B cell (primary cell): ENCODE results near the gene PGGHG. TPM values are rescaled to one million over a fixed set of nuclear protein-coding genes. Genes with fewer than 3 reads are reported as not detected.
A peak's percentile ranks its signal among the peaks of the same experiment; 100 is the strongest.
"Not testable (repeated sequence)": the region's sequence is repeated elsewhere in the genome, so short reads cannot be mapped to it uniquely, and the experiment has no call there.

Experiments
- ATAC-seq: fragments of 200-7000 bp; cut with Tn5 transposase; one replicate; pipeline ENCODE4 v1.10.0; 2021; ENCODE audit warnings: low read depth, mild to moderate bottlenecking, moderate number of reproducible peaks, moderate library complexity
- CTCF ChIA-PET: fragments of 350-600 bp; sonication (Branson Sonifier 250); formaldehyde crosslinking; loops from one replicate; lab custom pipeline; 2021; ENCODE audit warnings: antibody characterized with exemption, inconsistent platforms; lab: Charles Lee
- POLR2A ChIA-PET: fragments of 350-600 bp; sonication (Branson Sonifier 250); formaldehyde crosslinking; loops from one replicate; lab custom pipeline; 2021; ENCODE audit warnings: antibody characterized with exemption; lab: Charles Lee
- DNase-seq: peaks from one replicate; pipeline ENCODE4 v3.0.0; 2013
- H2AFZ ChIP-seq: 2 replicates; pipeline ENCODE4 v1.6.1; 2012; ENCODE audit warnings: mild to moderate bottlenecking, low read depth, low read length; ENCODE audit not compliant: insufficient read depth, poor library complexity, severe bottlenecking
- H3K27ac ChIP-seq, 2 donors: 1 replicate in 1 of 2; 2 replicates in 1 of 2; pipeline ENCODE4 v1.5.1; 2012 to 2013; ENCODE audit warnings: low read length in 2 of 2, mild to moderate bottlenecking in 2 of 2, moderate library complexity in 1 of 2
- H3K27me3 ChIP-seq, 4 experiments: fragments of 200-600 bp in 1 of 4; sonication (generic) in 1 of 4; replicated peaks in 1 of 4; 1 replicate in 2 of 4; 2 replicates in 2 of 4; pipeline versions ENCODE4 v1.6.1 to v1.7.0; 2013 to 2016; ENCODE audit warnings: low read length in 3 of 4, mild to moderate bottlenecking in 2 of 4, mixed read lengths in 1 of 4, moderate library complexity in 1 of 4; ENCODE audit not compliant: insufficient read depth in 4 of 4, control insufficient read depth in 3 of 4; ENCODE audit errors: control extremely low read depth in 1 of 4
- H3K36me3 ChIP-seq, 2 experiments: replicated peaks in 1 of 2; 1 replicate in 1 of 2; 2 replicates in 1 of 2; pipeline versions ENCODE4 v1.6.1 to v1.7.1; 2013; ENCODE audit warnings: low read length in 1 of 2; ENCODE audit not compliant: insufficient read depth in 2 of 2, control insufficient read depth in 1 of 2; ENCODE audit errors: control extremely low read depth in 1 of 2, extremely low read depth in 1 of 2
- H3K4me1 ChIP-seq, 2 donors: fragments of 200-600 bp in 1 of 2; sonication (generic) in 1 of 2; 1 replicate in 1 of 2; 2 replicates in 1 of 2; pipeline versions ENCODE4 v1.5.1 to v1.6.1; 2013 to 2017; ENCODE audit warnings: low read length in 2 of 2; ENCODE audit not compliant: control insufficient read depth in 2 of 2, insufficient read depth in 2 of 2
- H3K4me2 ChIP-seq: replicated peaks from 2 replicates; pipeline ENCODE3; 2012; ENCODE audit warnings: mild to moderate bottlenecking, low read depth, low read length; ENCODE audit not compliant: poor library complexity, severe bottlenecking
- H3K4me3 ChIP-seq, 5 experiments: fragments of 200-600 bp in 1 of 5; sonication (generic) in 1 of 5; 1 replicate in 3 of 5; 2 replicates in 2 of 5; pipeline versions ENCODE4 v1.5.1 to v1.7.0; 2011 to 2016; ENCODE audit warnings: low read length in 4 of 5, mild to moderate bottlenecking in 4 of 5, low read depth in 2 of 5, control low read depth in 1 of 5, moderate library complexity in 1 of 5; ENCODE audit not compliant: insufficient read depth in 1 of 5; ENCODE audit errors: control extremely low read depth in 1 of 5, extremely low read depth in 1 of 5
- H3K79me2 ChIP-seq: fragments of 200-600 bp; sonication (generic); one replicate; pipeline ENCODE4 v1.6.0; 2016; ENCODE audit warnings: low read length; ENCODE audit not compliant: control insufficient read depth, insufficient read depth
- H3K9ac ChIP-seq: fragments of 200-600 bp; sonication (generic); 2 replicates; pipeline ENCODE4 v1.6.1; 2017; ENCODE audit warnings: mild to moderate bottlenecking, low read length, moderate library complexity
- H3K9me3 ChIP-seq, 3 donors: one replicate each; pipeline versions ENCODE4 v1.6.1 to v1.7.1; 2013; ENCODE audit warnings: low read length in 2 of 3; ENCODE audit not compliant: control insufficient read depth in 2 of 3, insufficient read depth in 1 of 3; ENCODE audit errors: control extremely low read depth in 1 of 3
- H4K20me1 ChIP-seq: 2 replicates; pipeline ENCODE4 v1.6.0; 2012; ENCODE audit warnings: mild to moderate bottlenecking, low read length; ENCODE audit not compliant: insufficient read depth, control insufficient read depth, poor library complexity, severe bottlenecking
- H3K27ac Mint-ChIP-seq: one replicate; pipeline ENCODE4 v1.8.0; 2021; ENCODE audit warnings: mixed read lengths
- H3K27me3 Mint-ChIP-seq: one replicate; pipeline ENCODE4 v1.8.0; 2021; ENCODE audit warnings: mixed read lengths
- H3K4me1 Mint-ChIP-seq: one replicate; pipeline ENCODE4 v1.8.0; 2021; ENCODE audit warnings: mixed read lengths
- H3K4me3 Mint-ChIP-seq: one replicate; pipeline ENCODE4 v1.8.0; 2021; ENCODE audit warnings: mixed read lengths
- H3K9me3 Mint-ChIP-seq: one replicate; pipeline ENCODE4 v1.8.0; 2022; ENCODE audit warnings: mixed read lengths; ENCODE audit not compliant: insufficient read depth
- EZH2 ChIP-seq: IDR thresholded peaks from 2 replicates; pipeline ENCODE4 v1.6.1; 2012; ENCODE audit warnings: borderline replicate concordance, low read depth, mild to moderate bottlenecking, moderate library complexity, low read length; ENCODE audit not compliant: insufficient read depth, poor library complexity, severe bottlenecking
- WGBS: methylation state at CpG from one replicate; pipeline ENCODE4 v1.1.5; 2013; ENCODE audit warnings: missing lambda C conversion rate; ENCODE audit not compliant: insufficient coverage; 5-methylcytosine and 5-hydroxymethylcytosine counted together
- intact Hi-C: fragments of 100-400 bp; cut with micrococcal nuclease; formaldehyde crosslinking; loops from one replicate; pipeline ENCODE4 v1.10.0; 2022
- polyA plus RNA-seq: library from polyadenylated mRNA; depleted of rRNA; stranded (reverse); fragments of >200 nt; gene quantifications from 2 replicates; pipeline ENCODE4 v1.2.3, GENCODE V29; 2012
- total RNA-seq, 2 donors: library from RNA; stranded (reverse); fragments of 120-200 nt in 1 of 2; gene quantifications; 1 replicate in 1 of 2; 2 replicates in 1 of 2; pipeline versions ENCODE4 v1.2.3 to v1.2.4, GENCODE V29; 2013 to 2022
- TF ChIP-seq, protein P1 (sequence below): fragments of 200-600 bp; IDR thresholded peaks from one replicate; pipeline ENCODE4 v1.8.0; 2022; ENCODE audit warnings: antibody characterized with exemption, mild to moderate bottlenecking

PGGHG gene
- total and polyA plus RNA-seq, 2 donors (not counting 1 experiment from before 2014, with no cell fraction given) = 159 to 264 TPM

- H3K4me1 ChIP-seq = peaks cover 42 to 65% of the 10 kb centered on the region in 2 donors
- ChIA-PET POLR2A (no interaction called here), CTCF (interaction anchor here (2.6 kb wide), 1 partner anchor 63 kb away, joined by 11 read pairs; no protein-coding TSS in a partner anchor)
- Mint-ChIP-seq H3K4me1 (peaks cover 55% of the 10 kb centered on the region), H3K27ac (peak within 1 kb of the TSS; percentile 94), H3K4me3 (peak within 1 kb of the TSS; percentile 93), H3K9me3 (no peaks in the 10 kb centered on the region), H3K27me3 (no peaks in the 10 kb centered on the region)
- TF ChIP-seq, protein P1, sequence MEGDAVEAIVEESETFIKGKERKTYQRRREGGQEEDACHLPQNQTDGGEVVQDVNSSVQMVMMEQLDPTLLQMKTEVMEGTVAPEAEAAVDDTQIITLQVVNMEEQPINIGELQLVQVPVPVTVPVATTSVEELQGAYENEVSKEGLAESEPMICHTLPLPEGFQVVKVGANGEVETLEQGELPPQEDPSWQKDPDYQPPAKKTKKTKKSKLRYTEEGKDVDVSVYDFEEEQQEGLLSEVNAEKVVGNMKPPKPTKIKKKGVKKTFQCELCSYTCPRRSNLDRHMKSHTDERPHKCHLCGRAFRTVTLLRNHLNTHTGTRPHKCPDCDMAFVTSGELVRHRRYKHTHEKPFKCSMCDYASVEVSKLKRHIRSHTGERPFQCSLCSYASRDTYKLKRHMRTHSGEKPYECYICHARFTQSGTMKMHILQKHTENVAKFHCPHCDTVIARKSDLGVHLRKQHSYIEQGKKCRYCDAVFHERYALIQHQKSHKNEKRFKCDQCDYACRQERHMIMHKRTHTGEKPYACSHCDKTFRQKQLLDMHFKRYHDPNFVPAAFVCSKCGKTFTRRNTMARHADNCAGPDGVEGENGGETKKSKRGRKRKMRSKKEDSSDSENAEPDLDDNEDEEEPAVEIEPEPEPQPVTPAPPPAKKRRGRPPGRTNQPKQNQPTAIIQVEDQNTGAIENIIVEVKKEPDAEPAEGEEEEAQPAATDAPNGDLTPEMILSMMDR = no peak
- TF ChIP-seq EZH2 = no peak
- H3K4me3 ChIP-seq = peak within 1 kb of the TSS; percentile 44 to 79 (median 60)
- peaks cover 0 to 2% of the 10 kb centered on the region in 2 experiments for H3K36me3 ChIP-seq
- peak within 1 kb of the TSS; percentile 69 for H2AFZ ChIP-seq
- H4K20me1 ChIP-seq = no peaks in the 10 kb centered on the region
- no peaks in the 10 kb centered on the region for H3K27me3 ChIP-seq
- H3K4me2 ChIP-seq = peak within 1 kb of the TSS; percentile 85
- 1% methylated on average over 15 of the region's 18 CpGs for WGBS
- intact Hi-C loops = no loop called here
- ATAC-seq (peak; percentile 37), DNase-seq (peak; percentile 78)
- H3K9me3 ChIP-seq = no peaks in the 10 kb centered on the region
- peak within 1 kb of the TSS; percentile 57 for H3K9ac ChIP-seq
- H3K27ac ChIP-seq = peak within 1 kb of the TSS; percentile 84 to 89
- H3K79me2 ChIP-seq = peaks cover 39% of the 10 kb centered on the region
Observed at GRCh38 chr11:313787-314553, 25.0 kb downstream of the PGGHG start, which contains the start of gene IFITM1. Gene IFITM1 (plus strand): TSS chr11:314040. CDS start chr11:314171, 131 bp downstream.

DNA sequence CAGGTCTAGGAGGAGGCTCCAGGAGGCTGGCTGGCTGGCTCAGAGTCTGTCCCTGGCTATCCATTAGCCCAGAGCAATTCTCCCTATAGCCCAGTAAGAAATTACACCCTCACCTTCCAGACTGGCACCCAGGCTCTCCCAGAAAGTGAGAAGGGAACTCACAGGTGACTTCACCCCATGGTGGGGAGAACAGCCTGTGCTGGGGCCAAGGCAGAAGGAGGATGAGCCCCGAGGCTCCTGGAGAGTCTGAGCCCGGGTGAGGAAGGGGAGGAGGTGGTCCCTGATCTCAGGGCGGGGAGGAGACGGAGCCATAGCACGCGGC lies 25.6 kb downstream of the PGGHG start:
- Histone ChIP-seq H3K4me2 (peak overlapping the region; percentile 85), H3K4me3 (peak overlapping the region in 4 of 5 experiments; percentile 44 to 65 (median 59)), H3K27ac (peak overlapping the region; percentile 84 to 89), H3K9ac (peak overlapping the region; percentile 57), H3K79me2 (peaks cover 36% of the 10 kb centered on the region), H2AFZ (peak overlapping the region; percentile 69), H3K4me1 (peaks cover 40 to 63% of the 10 kb centered on the region in 2 donors)
- CTCF ChIA-PET, H3K9me3 ChIP-seq, intact Hi-C loops, DNase-seq, H3K9me3 Mint-ChIP-seq, ATAC-seq, H4K20me1 ChIP-seq, H3K27me3 ChIP-seq, H3K36me3 ChIP-seq, H3K27me3 Mint-ChIP-seq, POLR2A ChIA-PET: not testable (repeated sequence)
- H3K4me3 Mint-ChIP-seq = peak overlapping the region; percentile 93
- peak overlapping the region; percentile 94 for H3K27ac Mint-ChIP-seq
- peaks cover 51% of the 10 kb centered on the region for H3K4me1 Mint-ChIP-seq
- WGBS = no CpG with 5 or more reads among the region's 6 CpGs
